ENCODE measurements around the gene PAN2.
"Not testable (repeated sequence)": the region's sequence is repeated elsewhere in the genome, so short reads cannot be mapped to it uniquely, and the experiment has no call there.

Gene PAN2

GRCh38 chr12:56304872-56305590, 28.8 kb downstream of the PAN2 start:
- DNase-seq (ENCODE audit: low read depth) = no peak

DNA sequence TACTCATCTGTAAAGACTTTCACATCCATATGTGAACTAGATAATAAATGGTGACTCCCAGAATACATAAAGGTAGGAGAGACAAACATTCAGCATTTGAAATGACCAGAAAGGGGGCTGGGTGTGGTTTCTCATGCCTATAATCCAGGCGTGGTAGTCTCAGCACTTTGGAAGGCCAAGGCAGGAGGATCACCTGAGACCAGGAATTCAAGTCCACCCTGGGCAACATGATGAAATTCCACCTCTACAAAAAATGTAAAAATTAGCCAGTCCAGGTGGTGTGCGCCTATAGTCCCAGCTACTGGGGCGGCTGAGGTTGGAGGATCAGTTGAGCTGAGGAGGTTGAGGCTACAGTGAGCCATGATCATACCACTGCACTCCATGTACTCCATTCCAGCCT, 29.5 kb downstream of the PAN2 start:
- no peak for DNase-seq (ENCODE audit: low read depth)

DNA sequence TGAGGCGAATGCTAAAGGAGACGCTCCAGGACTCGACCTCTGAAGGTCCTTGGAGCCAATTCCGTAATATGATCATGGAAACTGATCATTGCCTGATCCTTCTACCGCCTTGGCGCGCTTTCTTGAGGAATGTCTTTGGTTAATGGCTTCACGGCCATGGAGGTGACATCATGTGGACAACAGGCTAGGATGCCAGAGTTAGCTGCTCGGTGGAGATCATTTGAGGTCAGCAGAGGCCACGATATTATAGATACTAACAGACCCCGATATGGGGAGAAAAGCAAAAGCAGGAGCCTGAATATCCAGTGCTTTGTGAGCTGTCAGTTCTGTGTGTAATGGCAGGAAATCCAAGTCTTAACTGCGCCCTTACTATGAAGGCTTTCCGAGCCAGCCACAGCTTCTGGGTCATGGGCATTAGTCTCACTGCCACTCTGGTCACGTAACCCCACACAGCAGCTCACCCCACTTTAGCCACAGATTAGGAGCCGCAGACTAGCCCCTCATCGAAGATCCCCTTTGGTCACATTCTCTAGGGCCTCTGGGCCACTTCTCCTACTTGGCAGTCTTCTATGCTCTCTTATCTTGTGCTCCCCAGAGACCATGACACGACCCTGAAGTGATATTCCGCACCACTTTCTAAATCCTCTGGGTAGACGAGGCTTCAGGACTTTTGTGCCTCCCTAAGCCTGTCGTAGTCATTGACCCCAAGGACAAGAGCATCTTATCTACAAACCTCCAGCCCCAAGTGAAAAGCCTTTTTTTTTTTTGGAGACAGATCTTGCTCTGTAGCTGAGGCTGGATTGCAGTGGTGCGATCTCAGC, 32.9 kb downstream of the PAN2 start:
- no peak for DNase-seq (ENCODE audit: low read depth)

DNA sequence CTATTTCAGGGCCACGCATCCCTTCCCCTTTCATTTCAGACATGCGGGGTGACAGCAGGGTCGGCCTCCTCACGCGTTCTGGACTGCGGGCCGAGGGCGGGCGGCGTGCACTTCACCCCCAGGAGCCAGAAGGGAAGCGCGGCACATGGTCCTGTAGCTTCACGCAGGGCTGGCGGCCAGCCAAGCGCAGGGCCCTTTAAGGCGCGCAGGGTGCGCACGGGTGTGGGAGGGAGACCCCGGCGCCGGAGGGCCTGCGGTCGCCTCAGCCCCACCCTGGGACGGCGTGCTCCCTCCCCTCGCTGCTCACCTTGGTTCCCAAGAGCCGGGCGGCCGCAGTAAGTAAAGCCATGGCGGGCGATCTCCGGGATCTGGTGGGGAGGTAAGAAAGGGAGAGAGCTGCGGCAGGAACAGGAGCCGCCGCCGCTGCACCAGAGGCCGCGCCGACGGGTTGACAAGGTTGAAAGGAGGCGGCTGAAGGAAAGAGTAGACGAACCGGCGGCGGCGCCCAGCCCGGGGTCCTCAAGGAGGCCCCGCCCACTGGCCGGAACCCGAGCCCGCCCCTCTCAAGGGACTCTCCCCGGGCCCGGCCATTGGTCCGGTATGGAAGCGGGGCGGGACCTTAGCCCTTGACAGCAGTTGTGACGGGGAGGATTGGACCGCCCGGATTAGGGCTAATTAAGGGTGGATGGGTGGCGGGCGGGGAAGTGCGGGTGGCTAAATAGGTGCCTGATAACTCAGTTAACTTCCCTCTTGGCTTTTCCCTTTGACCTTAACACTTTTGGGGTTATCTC, 33.8 kb downstream of the PAN2 start, which contains the start of gene CS:
CS (minus strand) TSS at position 478 of the 791 bp plus-strand sequence; CDS start at position 349, 129 bp downstream.
- peak; percentile 97 for DNase-seq (ENCODE audit: low read depth)

- no peak for DNase-seq (ENCODE audit: low read depth)
Observed at GRCh38 chr12:56299308-56299852, 34.4 kb downstream of the PAN2 start.

DNA sequence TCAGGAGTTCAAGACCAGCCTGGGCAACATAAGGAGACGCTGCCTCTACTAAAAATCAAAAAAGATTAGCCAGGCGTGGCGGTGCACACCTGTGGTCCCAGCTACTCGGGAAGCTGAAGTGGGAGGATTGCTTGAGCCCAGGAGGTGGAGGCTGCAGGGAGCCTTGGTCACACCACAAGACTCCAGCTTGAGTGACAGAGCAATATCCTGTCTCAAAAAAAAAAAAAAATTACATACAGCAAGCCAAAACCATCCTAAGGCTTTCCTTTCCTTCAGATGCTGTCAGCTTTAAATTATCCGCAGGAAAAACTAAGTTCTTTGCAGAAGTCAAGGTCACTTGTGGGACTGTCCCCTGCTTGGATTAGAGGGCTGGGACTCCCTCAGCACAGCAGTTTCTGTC, 35.0 kb downstream of the PAN2 start:
- no peak for DNase-seq (ENCODE audit: low read depth)

DNA sequence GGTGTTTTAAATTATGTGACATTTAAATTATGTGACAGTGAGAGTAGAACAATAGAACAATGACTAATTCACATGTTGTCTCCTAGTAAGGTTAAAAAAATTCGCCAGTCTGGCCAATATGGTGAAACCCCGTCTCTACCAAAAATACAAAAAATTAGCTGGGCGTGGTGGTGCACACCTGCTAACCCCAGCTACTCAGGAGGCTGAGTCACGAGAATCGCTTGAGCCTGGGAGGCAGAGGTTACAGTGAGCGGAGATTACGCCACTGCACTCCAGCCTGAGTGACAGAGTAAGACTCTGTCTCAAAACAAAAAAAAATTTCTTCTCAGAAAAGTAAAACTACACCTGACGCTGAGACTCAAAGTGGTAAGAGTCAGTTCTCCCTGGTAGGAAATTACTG, 36.4 kb downstream of the PAN2 start:
- no peak for DNase-seq (ENCODE audit: low read depth)

DNA sequence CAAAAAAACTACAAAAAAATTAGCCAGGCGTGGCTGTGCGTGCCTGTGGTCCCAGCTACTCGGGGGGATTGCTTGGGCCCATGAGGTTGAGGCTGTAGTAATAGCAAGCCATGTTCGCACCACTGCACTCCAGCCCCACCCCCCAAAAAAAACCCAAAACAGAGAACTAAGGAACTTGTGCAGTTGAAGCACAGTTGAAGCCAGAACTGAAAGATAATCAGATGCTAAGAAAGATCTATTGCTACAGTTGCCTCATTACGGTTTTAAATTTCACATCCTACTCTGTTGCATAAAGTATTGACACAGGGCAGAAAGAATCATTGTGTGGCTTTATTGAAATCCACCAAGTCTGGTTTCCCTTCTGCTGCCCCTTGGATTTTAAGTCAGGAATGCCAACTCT, 37.5 kb downstream of the PAN2 start:
- no peak for DNase-seq (ENCODE audit: low read depth)

- no peak for DNase-seq (ENCODE audit: low read depth)
Observed at GRCh38 chr12:56293795-56294194, 40.0 kb downstream of the PAN2 start.

DNA sequence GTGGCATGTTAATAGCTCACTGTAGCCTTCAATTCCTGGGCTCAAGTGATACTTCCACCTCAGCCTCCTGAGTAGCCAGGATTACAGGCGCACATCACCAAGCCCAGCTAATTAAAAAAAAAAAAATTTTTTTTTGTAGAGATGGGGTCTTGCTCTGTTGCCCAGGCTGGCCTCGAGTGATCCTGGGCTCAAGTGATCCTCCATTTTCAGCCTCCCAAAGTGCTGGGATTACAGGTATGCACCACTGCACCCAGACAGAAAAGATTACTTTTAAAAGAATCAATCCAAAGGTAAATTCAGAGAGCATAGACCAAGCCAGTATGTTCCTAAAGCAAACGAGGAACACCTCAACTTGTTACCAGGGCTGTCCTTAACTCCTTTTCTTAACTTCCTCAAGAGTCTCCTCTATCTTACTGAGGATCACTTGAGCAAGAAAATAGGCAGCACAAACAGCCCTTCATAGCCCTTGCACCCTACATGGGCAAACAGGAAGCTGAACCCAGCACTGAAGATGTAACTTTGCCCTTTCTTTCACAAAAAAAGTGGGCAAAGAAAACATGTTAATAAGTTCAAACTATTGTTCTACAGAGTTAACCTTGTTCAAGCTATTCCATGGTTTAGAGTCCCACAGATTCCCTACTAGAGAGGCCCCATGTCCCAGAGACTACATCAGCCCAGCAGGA, 45.0 kb downstream of the PAN2 start:
- no peak for DNase-seq (ENCODE audit: low read depth)

GRCh38 chr12:56286044-56286830, 47.6 kb downstream of the PAN2 start:
- DNase-seq (ENCODE audit: low read depth) = no peak

GRCh38 chr12:56284263-56284662, 49.5 kb downstream of the PAN2 start:
- DNase-seq (ENCODE audit: low read depth) = not testable (repeated sequence)

DNA sequence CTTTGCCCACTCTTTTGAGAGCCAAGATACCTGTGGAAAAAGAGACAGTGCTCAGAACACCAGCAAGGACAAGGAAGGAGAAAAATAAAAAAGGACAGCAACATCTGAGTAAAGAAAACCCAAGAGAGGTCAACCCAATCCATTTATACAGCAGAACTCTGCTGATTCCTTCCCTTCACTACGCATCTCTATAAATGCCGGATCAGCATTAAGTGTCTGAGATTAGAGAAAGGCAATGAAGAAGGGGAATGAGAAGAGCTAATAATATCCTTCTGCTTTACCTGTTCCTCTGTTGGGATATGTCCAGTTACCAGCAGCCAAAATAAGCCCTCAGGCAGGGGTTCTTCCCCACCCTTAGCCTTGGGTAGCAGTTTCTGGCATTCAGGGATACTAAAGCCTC, 51.2 kb downstream of the PAN2 start:
- DNase-seq (ENCODE audit: low read depth) = no peak

- no peak for DNase-seq (ENCODE audit: low read depth)
Observed at GRCh38 chr12:56282030-56282429, 51.8 kb downstream of the PAN2 start.

GRCh38 chr12:56280849-56281248, 53.0 kb downstream of the PAN2 start:
- DNase-seq (ENCODE audit: low read depth) = no peak

DNA sequence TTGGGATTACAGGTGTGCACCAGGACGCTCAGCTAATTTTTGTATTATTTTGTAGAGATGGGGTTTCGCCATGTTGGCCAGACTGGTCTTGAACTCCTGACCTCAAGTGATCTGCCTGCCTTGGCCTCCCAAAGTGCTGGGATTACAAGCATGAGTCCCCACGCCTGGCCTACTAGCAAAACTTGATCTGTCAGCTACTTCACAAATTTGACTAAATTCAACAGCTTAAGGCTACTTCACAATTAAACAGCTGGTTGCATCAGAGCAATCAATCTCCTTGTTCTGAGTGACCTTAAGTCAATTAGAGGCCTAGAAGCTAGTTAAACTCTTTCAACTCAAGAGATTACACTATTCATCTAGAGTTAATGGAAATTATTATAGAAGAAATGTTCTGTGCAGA, 54.9 kb downstream of the PAN2 start:
- no peak for DNase-seq (ENCODE audit: low read depth)

DNA sequence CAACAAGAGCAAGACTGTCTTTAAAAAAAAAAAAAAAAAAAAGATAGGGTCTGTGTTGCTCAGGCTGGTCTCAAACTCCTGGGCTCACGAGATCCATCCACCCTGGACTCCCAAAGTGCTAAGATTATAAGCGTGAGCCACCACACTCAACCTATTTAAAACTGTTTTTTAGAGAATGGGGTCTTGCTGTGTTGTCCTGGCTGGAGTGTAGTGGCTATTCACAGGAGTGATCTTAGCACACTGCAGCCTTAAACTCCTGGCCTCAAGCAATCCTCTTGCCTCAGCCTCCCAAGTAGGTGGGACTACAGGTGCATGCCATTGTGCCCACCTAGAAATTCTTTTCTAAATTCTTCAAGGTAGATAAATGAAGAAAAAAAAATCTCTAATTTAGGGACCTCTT, 59.5 kb downstream of the PAN2 start:
- DNase-seq (ENCODE audit: low read depth) = no peak

- DNase-seq (ENCODE audit: low read depth) = not testable (repeated sequence)
Observed at GRCh38 chr12:56272468-56272867, 61.3 kb downstream of the PAN2 start.

DNA sequence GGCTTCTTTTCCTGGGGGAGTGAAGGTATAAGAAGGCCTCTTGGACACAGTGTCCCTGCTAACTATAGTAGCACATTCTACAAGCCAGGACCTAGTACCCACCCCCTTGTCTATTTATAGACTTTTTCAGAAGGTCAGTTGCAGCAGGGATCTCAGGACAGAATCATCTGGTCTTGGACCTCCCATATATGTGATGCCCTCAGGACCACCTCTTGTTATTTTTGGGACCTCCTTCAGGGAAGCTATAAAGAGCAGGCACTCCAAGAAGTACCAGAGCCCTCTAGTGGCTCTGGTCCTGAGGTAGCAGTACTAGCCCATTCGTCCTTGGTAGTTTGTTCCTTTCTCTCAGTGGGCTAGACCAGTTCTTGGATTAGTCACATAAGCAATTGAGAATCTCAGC, 62.8 kb downstream of the PAN2 start:
- no peak for DNase-seq (ENCODE audit: low read depth)

- no peak for DNase-seq (ENCODE audit: low read depth)
Observed at GRCh38 chr12:56267443-56268071, 66.2 kb downstream of the PAN2 start.
